ENCODE results near the gene ATOX1.

Gene ATOX1

DNA sequence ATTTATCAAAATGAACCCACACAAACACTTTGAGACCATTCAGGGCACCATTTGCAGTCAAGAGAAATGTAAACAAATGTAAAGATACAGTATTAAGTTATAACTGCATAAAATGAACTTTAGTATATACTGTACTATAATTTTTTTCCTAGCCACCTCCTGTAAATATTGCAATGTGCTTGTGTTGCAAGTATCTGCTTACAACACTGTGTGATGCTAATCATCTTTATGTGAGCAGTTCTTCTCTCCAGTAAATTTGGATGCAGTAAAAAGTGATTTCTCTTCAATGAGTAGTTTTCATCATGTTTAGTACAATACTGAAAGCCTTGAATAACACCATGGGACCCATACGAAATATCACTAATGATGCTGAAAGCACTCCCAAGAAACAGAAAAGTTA is 22.8 kb upstream of the ATOX1 start:
- TF ChIP-seq, protein P1, sequence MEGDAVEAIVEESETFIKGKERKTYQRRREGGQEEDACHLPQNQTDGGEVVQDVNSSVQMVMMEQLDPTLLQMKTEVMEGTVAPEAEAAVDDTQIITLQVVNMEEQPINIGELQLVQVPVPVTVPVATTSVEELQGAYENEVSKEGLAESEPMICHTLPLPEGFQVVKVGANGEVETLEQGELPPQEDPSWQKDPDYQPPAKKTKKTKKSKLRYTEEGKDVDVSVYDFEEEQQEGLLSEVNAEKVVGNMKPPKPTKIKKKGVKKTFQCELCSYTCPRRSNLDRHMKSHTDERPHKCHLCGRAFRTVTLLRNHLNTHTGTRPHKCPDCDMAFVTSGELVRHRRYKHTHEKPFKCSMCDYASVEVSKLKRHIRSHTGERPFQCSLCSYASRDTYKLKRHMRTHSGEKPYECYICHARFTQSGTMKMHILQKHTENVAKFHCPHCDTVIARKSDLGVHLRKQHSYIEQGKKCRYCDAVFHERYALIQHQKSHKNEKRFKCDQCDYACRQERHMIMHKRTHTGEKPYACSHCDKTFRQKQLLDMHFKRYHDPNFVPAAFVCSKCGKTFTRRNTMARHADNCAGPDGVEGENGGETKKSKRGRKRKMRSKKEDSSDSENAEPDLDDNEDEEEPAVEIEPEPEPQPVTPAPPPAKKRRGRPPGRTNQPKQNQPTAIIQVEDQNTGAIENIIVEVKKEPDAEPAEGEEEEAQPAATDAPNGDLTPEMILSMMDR (IDR thresholded peaks at IDR 0.05; ENCODE audit: low read depth, low read length, poor library complexity, severe bottlenecking): no peak
- no peak for TF ChIP-seq EZH2phosphoT487 (IDR thresholded peaks at IDR 0.05; ENCODE audit: borderline replicate concordance, low read length)
- H3K4me2 ChIP-seq (ENCODE audit: low read length): peak overlapping the region; percentile 30
- no peak overlapping the region for H3K27ac ChIP-seq (ENCODE audit: low read depth, low read length)
- no peaks in the 10 kb centered on the region for H3K27me3 ChIP-seq (ENCODE audit: control insufficient read depth, low read length)
- H3K9me2 ChIP-seq (replicated peaks; ENCODE audit: control insufficient read depth, low read length): no peaks in the 10 kb centered on the region
- peaks cover 73% of the 10 kb centered on the region for H3K4me1 ChIP-seq (ENCODE audit: control insufficient read depth, low read length)
- H3K79me2 ChIP-seq (ENCODE audit: control insufficient read depth, low read length): peaks cover 100% of the 10 kb centered on the region
- H3K4me3 ChIP-seq (ENCODE audit: low read length): no peak overlapping the region
- H3F3A ChIP-seq (ENCODE audit: control insufficient read depth, insufficient read depth): peaks cover 7% of the 10 kb centered on the region; the same call in 1 of the 2 replicates
- peaks cover 51% of the 10 kb centered on the region for H4K20me1 ChIP-seq (ENCODE audit: control insufficient read depth, insufficient read depth, low read depth, low read length)
- no peaks in the 10 kb centered on the region for H3K9me3 ChIP-seq (ENCODE audit: control insufficient read depth, insufficient read depth, low read length)
- H3K36me3 ChIP-seq (ENCODE audit: control insufficient read depth, low read length): peaks cover 77% of the 10 kb centered on the region

DNA sequence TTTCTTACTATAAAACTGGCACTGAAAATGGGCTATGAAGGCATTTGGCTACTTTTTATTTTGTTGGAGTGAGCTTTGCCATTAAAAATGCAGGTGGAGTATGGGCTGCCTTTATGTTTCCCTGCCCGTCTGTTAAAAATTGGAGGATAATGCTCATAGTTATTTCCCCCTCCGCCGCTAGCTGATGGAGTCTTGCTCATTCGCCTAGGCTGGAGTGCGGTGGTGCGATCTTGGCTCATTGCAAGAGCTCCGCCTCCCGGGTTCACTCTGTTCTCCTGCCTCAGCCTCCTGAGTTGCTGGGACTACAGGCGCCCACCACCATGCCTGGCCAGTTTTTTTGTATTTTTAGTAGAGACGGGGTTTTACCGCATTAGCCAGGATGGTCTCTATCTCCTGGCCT is 21.9 kb upstream of the ATOX1 start:
- Histone ChIP-seq H3F3A (ENCODE audit: control insufficient read depth, insufficient read depth) (peaks cover 7% of the 10 kb centered on the region; the same call in 1 of the 2 replicates), H3K27ac (ENCODE audit: low read depth, low read length) (no peak overlapping the region), H3K4me3 (ENCODE audit: low read length) (no peak overlapping the region), H3K36me3 (ENCODE audit: control insufficient read depth, low read length) (peaks cover 77% of the 10 kb centered on the region), H3K79me2 (ENCODE audit: control insufficient read depth, low read length) (peaks cover 100% of the 10 kb centered on the region), H3K4me1 (ENCODE audit: control insufficient read depth, low read length) (peaks cover 82% of the 10 kb centered on the region), H3K9me2 (replicated peaks; ENCODE audit: control insufficient read depth, low read length) (no peaks in the 10 kb centered on the region), H4K20me1 (ENCODE audit: control insufficient read depth, insufficient read depth, low read depth, low read length) (peaks cover 59% of the 10 kb centered on the region), H3K9me3 (ENCODE audit: control insufficient read depth, insufficient read depth, low read length) (no peaks in the 10 kb centered on the region), H3K4me2 (ENCODE audit: low read length) (peak overlapping the region; percentile 22), H3K27me3 (ENCODE audit: control insufficient read depth, low read length) (no peaks in the 10 kb centered on the region)
- TF ChIP-seq EZH2phosphoT487 (IDR thresholded peaks at IDR 0.05; ENCODE audit: borderline replicate concordance, low read length): no peak
- TF ChIP-seq, protein P1 (IDR thresholded peaks at IDR 0.05; ENCODE audit: low read depth, low read length, poor library complexity, severe bottlenecking): no peak

DNA sequence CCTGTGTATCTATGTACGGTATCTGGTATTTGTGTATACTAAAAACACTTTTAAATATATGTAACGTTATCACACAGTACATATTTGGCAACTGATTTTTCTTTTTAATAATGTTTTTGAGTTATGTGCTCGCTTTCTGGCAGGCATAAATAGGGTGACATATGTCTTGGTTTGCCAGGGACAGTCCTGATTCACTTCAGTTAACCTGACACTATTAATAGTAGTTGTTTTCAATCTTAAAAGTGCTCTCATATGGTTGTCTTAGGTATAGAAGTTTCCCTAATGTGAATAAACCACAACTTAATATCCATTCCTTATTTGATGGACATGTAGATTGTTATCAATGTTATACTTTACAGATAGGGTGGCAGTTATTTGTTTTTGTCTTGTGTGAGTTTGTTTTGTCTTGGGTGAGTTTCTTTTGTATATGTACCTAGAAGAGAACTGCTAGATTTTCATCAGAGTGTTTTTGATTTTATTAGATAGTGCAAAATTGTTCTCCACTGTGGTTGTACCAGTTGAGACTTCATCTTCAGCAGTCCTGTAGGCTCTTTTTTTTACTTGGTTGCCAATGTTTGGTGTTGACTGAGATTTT is 21.2 kb upstream of the ATOX1 start:
- Histone ChIP-seq H3K27me3 (ENCODE audit: control insufficient read depth, low read length) (no peaks in the 10 kb centered on the region), H3K9me2 (replicated peaks; ENCODE audit: control insufficient read depth, low read length) (no peaks in the 10 kb centered on the region), H3K4me2 (ENCODE audit: low read length) (peak overlapping the region; percentile 35), H3F3A (ENCODE audit: control insufficient read depth, insufficient read depth) (peaks cover 7% of the 10 kb centered on the region; the same call in 1 of the 2 replicates), H3K4me1 (ENCODE audit: control insufficient read depth, low read length) (peaks cover 86% of the 10 kb centered on the region), H4K20me1 (ENCODE audit: control insufficient read depth, insufficient read depth, low read depth, low read length) (peaks cover 60% of the 10 kb centered on the region), H3K27ac (ENCODE audit: low read depth, low read length) (no peak overlapping the region), H3K9me3 (ENCODE audit: control insufficient read depth, insufficient read depth, low read length) (no peaks in the 10 kb centered on the region), H3K79me2 (ENCODE audit: control insufficient read depth, low read length) (peaks cover 100% of the 10 kb centered on the region), H3K36me3 (ENCODE audit: control insufficient read depth, low read length) (peaks cover 78% of the 10 kb centered on the region), H3K4me3 (ENCODE audit: low read length) (no peak overlapping the region)
- TF ChIP-seq, protein P1 (IDR thresholded peaks at IDR 0.05; ENCODE audit: low read depth, low read length, poor library complexity, severe bottlenecking): no peak
- TF ChIP-seq EZH2phosphoT487 (IDR thresholded peaks at IDR 0.05; ENCODE audit: borderline replicate concordance, low read length): no peak

All from DOHH2 (cell line).